Skeletal muscle tissue (tissue), 4 donors: ENCODE results near the gene SAP30L. TPM values are rescaled to one million over a fixed set of nuclear protein-coding genes. Genes with fewer than 3 reads are reported as not detected.

Experiments used
- H3K27ac ChIP-seq: one replicate; pipeline ENCODE4 v1.7.0; 2013; ENCODE audit warnings: mild to moderate bottlenecking, low read depth, low read length, inconsistent platforms
- H3K27me3 ChIP-seq, 3 donors: one replicate each; pipeline ENCODE4 v1.7.0; 2013; ENCODE audit warnings: low read length in 3 of 3; ENCODE audit not compliant: control insufficient read depth in 3 of 3, insufficient read depth in 3 of 3
- H3K36me3 ChIP-seq, 3 donors: one replicate each; pipeline ENCODE4 v1.7.0; 2013; ENCODE audit warnings: low read length in 3 of 3; ENCODE audit not compliant: control insufficient read depth in 3 of 3, insufficient read depth in 3 of 3
- H3K4me1 ChIP-seq, 3 donors: one replicate each; pipeline ENCODE4 v1.7.0; 2013; ENCODE audit warnings: low read length in 3 of 3, mild to moderate bottlenecking in 3 of 3; ENCODE audit not compliant: control insufficient read depth in 3 of 3, insufficient read depth in 3 of 3
- H3K4me3 ChIP-seq, 3 donors: one replicate each; pipeline ENCODE4 v1.7.0; 2013; ENCODE audit warnings: low read length in 3 of 3
- H3K9ac ChIP-seq, 3 donors: one replicate each; pipeline ENCODE4 v1.7.0; 2013; ENCODE audit warnings: low read length in 3 of 3, mild to moderate bottlenecking in 3 of 3, moderate library complexity in 2 of 3, low read depth in 1 of 3
- H3K9me3 ChIP-seq, 3 donors: one replicate each; pipeline ENCODE4 v1.7.0; 2013; ENCODE audit warnings: low read length in 3 of 3; ENCODE audit not compliant: control insufficient read depth in 3 of 3
- total RNA-seq: library from RNA; depleted of rRNA; stranded (reverse); fragments of >200 nt; gene quantifications from one replicate; pipeline ENCODE4 v1.2.3, GENCODE V29; 2014
- donor health status: Osteomylitis.

Gene SAP30L
- total RNA-seq, 1 donor from 2014 or later: 13.0 TPM

GRCh38 chr5:154501566-154501965, 55.8 kb downstream of the SAP30L start:
- no peak overlapping the region for H3K27ac ChIP-seq
- no peaks in the 10 kb centered on the region for H3K4me1 ChIP-seq
- no peak overlapping the region for H3K4me3 ChIP-seq
- no peak overlapping the region for H3K9ac ChIP-seq
- H3K36me3 ChIP-seq: no peaks in the 10 kb centered on the region
- peaks cover 7 to 17% (median 8%) of the 10 kb centered on the region in 3 donors for H3K27me3 ChIP-seq
- H3K9me3 ChIP-seq: no peaks in the 10 kb centered on the region

GRCh38 chr5:154502180-154502579, 56.4 kb downstream of the SAP30L start:
- peaks cover 7 to 20% (median 8%) of the 10 kb centered on the region in 3 donors for H3K27me3 ChIP-seq

GRCh38 chr5:154503698-154504039, 57.9 kb downstream of the SAP30L start:
- H3K27me3 ChIP-seq: peaks cover 7 to 23% (median 8%) of the 10 kb centered on the region in 3 donors
- H3K9ac ChIP-seq: no peak overlapping the region
- H3K4me3 ChIP-seq: no peak overlapping the region
- no peaks in the 10 kb centered on the region for H3K36me3 ChIP-seq
- H3K9me3 ChIP-seq: no peaks in the 10 kb centered on the region
- no peaks in the 10 kb centered on the region for H3K4me1 ChIP-seq
- H3K27ac ChIP-seq: no peak overlapping the region

More at GRCh38 chr5:154502180-154502579, 56.4 kb downstream of the SAP30L start:
- H3K4me1 ChIP-seq: no peaks in the 10 kb centered on the region
- H3K9me3 ChIP-seq: no peaks in the 10 kb centered on the region
- no peaks in the 10 kb centered on the region for H3K36me3 ChIP-seq
- H3K4me3 ChIP-seq: no peak overlapping the region
- H3K9ac ChIP-seq: no peak overlapping the region
- no peak overlapping the region for H3K27ac ChIP-seq

- H3K9me3 ChIP-seq: no peaks in the 10 kb centered on the region
- H3K9ac ChIP-seq: no peak overlapping the region
- no peaks in the 10 kb centered on the region for H3K36me3 ChIP-seq
- H3K27ac ChIP-seq: no peak overlapping the region
- no peaks in the 10 kb centered on the region for H3K4me1 ChIP-seq
- peaks cover 7 to 23% (median 8%) of the 10 kb centered on the region in 3 donors for H3K27me3 ChIP-seq
- no peak overlapping the region for H3K4me3 ChIP-seq
These were observed 59.8 kb downstream of the SAP30L start for GRCh38 chr5:154505567-154505966.

- Histone ChIP-seq H3K9ac (no peak overlapping the region), H3K27me3 (peaks cover 7 to 24% (median 8%) of the 10 kb centered on the region in 3 donors), H3K4me1 (no peaks in the 10 kb centered on the region), H3K27ac (no peak overlapping the region), H3K36me3 (no peaks in the 10 kb centered on the region), H3K9me3 (no peaks in the 10 kb centered on the region), H3K4me3 (no peak overlapping the region)
These were observed 60.4 kb downstream of the SAP30L start for GRCh38 chr5:154506049-154506715.

GRCh38 chr5:154506716-154507080, 60.9 kb downstream of the SAP30L start:
- no peak overlapping the region for H3K9ac ChIP-seq
- H3K27me3 ChIP-seq: peaks cover 7 to 27% (median 8%) of the 10 kb centered on the region in 3 donors
- no peaks in the 10 kb centered on the region for H3K4me1 ChIP-seq
- no peak overlapping the region for H3K4me3 ChIP-seq
- no peaks in the 10 kb centered on the region for H3K36me3 ChIP-seq
- no peak overlapping the region for H3K27ac ChIP-seq
- H3K9me3 ChIP-seq: no peaks in the 10 kb centered on the region

- Histone ChIP-seq H3K9ac (no peak overlapping the region), H3K27ac (no peak overlapping the region), H3K4me3 (no peak overlapping the region), H3K9me3 (no peaks in the 10 kb centered on the region), H3K27me3 (peaks cover 0 to 18% (median 0%) of the 10 kb centered on the region in 3 donors), H3K4me1 (no peaks in the 10 kb centered on the region), H3K36me3 (no peaks in the 10 kb centered on the region)
These were observed 62.3 kb downstream of the SAP30L start for GRCh38 chr5:154508114-154508513.

GRCh38 chr5:154509784-154510555, 64.2 kb downstream of the SAP30L start:
- H3K4me1 ChIP-seq: no peaks in the 10 kb centered on the region
- H3K27me3 ChIP-seq: peaks cover 6 to 22% (median 9%) of the 10 kb centered on the region in 3 donors
- H3K27ac ChIP-seq: no peak overlapping the region
- no peaks in the 10 kb centered on the region for H3K36me3 ChIP-seq
- H3K9ac ChIP-seq: no peak overlapping the region
- no peak overlapping the region for H3K4me3 ChIP-seq
- no peaks in the 10 kb centered on the region for H3K9me3 ChIP-seq
